PFSK-1 (cell line): ENCODE results near the gene COL24A1.

Source experiments
- SIN3A ChIP-seq: IDR thresholded peaks from 2 replicates; pipeline ENCODE4 v1.6.1; 2012; ENCODE audit warnings: mild to moderate bottlenecking, low read length, moderate library complexity, borderline replicate concordance; ENCODE audit not compliant: insufficient read depth
- TF ChIP-seq, protein P1 (sequence below), 2 experiments: IDR thresholded peaks; 2 replicates each; pipeline versions ENCODE4 v1.6.1 to v1.8.0; 2011 to 2012; ENCODE audit warnings: low read depth in 2 of 2, low read length in 2 of 2, control low read depth in 1 of 2, inconsistent platforms in 1 of 2, mild to moderate bottlenecking in 1 of 2, moderate library complexity in 1 of 2; ENCODE audit not compliant: insufficient read depth in 1 of 2

DNA sequence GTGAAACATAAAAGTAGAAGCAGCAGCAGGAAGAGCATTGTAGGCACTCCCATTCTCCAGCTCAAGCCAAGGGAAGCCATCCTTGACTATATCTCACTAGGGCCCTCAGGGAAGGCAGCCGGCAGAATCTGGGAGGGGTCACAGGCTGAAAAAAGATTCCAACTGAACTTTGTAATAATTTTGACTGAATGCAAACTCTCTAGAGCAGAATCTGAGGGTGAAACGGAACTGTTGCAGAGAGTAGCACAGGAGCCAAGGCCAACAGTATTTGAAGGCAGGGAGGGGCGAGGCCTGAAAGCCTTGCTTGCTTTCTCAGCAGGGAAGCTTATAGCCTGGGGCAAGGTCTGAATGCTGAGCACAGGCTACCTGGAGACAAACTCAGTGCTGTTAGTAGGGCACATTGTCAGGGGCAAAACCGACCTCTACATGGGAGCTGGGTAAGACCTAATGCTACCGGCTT lies 180.6 kb downstream of the COL24A1 start:
- TF ChIP-seq, protein P1, sequence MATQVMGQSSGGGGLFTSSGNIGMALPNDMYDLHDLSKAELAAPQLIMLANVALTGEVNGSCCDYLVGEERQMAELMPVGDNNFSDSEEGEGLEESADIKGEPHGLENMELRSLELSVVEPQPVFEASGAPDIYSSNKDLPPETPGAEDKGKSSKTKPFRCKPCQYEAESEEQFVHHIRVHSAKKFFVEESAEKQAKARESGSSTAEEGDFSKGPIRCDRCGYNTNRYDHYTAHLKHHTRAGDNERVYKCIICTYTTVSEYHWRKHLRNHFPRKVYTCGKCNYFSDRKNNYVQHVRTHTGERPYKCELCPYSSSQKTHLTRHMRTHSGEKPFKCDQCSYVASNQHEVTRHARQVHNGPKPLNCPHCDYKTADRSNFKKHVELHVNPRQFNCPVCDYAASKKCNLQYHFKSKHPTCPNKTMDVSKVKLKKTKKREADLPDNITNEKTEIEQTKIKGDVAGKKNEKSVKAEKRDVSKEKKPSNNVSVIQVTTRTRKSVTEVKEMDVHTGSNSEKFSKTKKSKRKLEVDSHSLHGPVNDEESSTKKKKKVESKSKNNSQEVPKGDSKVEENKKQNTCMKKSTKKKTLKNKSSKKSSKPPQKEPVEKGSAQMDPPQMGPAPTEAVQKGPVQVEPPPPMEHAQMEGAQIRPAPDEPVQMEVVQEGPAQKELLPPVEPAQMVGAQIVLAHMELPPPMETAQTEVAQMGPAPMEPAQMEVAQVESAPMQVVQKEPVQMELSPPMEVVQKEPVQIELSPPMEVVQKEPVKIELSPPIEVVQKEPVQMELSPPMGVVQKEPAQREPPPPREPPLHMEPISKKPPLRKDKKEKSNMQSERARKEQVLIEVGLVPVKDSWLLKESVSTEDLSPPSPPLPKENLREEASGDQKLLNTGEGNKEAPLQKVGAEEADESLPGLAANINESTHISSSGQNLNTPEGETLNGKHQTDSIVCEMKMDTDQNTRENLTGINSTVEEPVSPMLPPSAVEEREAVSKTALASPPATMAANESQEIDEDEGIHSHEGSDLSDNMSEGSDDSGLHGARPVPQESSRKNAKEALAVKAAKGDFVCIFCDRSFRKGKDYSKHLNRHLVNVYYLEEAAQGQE (IDR thresholded peaks at IDR 0.05; ENCODE audit: insufficient read depth in 1 of 2, low read depth in 2 of 2, low read length in 2 of 2), result no peak
- TF ChIP-seq SIN3A, result no peak
